Choroid plexus epithelial cell (primary cell): ENCODE data around the gene S100B.

Source experiments
- DNase-seq: peaks from one replicate; pipeline ENCODE4 v3.0.0-alpha.2; 2010; ENCODE audit warnings: low read depth
- H3K4me3 ChIP-seq: 2 replicates; pipeline ENCODE4 v1.5.1; 2011; ENCODE audit warnings: low read depth, mild to moderate bottlenecking, control low read depth, low read length, moderate library complexity
- CTCF ChIP-seq: conservative IDR thresholded peaks from 2 replicates; pipeline ENCODE4 v1.5.1; 2011; ENCODE audit warnings: low read depth, mild to moderate bottlenecking, control low read depth, inconsistent platforms, low read length, moderate library complexity

S100B gene

GRCh38 chr21:46627726-46628125, 22.8 kb upstream of the S100B start:
- no peak for TF ChIP-seq CTCF
- no peak for DNase-seq

GRCh38 chr21:46626975-46627501, 22.2 kb upstream of the S100B start:
- H3K4me3 ChIP-seq = no peak overlapping the region
- DNase-seq = no peak
- no peak for TF ChIP-seq CTCF

More at GRCh38 chr21:46627726-46628125, 22.8 kb upstream of the S100B start:
- H3K4me3 ChIP-seq = no peak overlapping the region

- no peak overlapping the region for H3K4me3 ChIP-seq
- no peak for DNase-seq
- no peak for TF ChIP-seq CTCF
These were observed 21.7 kb upstream of the S100B start for GRCh38 chr21:46626536-46626935.

GRCh38 chr21:46625759-46626158, 20.9 kb upstream of the S100B start:
- TF ChIP-seq CTCF = no peak
- no peak overlapping the region for H3K4me3 ChIP-seq
- DNase-seq = no peak

GRCh38 chr21:46624050-46624449, 19.2 kb upstream of the S100B start:
- TF ChIP-seq CTCF = no peak
- no peak for DNase-seq
- no peak overlapping the region for H3K4me3 ChIP-seq

- no peak for TF ChIP-seq CTCF
- DNase-seq = peak; percentile 90
- no peak overlapping the region for H3K4me3 ChIP-seq
These were observed 17.3 kb upstream of the S100B start for GRCh38 chr21:46622226-46622625.

- TF ChIP-seq CTCF = no peak
- no peak overlapping the region for H3K4me3 ChIP-seq
- peak; percentile 57 for DNase-seq
These were observed 16.7 kb upstream of the S100B start for GRCh38 chr21:46621457-46622182.
